GM12864 (cell line): ENCODE measurements around the gene TBX2.

Source experiments
- DNase-seq: peaks from one replicate; pipeline ENCODE4 v3.0.0-alpha.2; 2011; ENCODE audit warnings: low read depth
- H3K4me3 ChIP-seq: 2 replicates; pipeline ENCODE4 v1.5.1; 2011; ENCODE audit warnings: mild to moderate bottlenecking, low read depth, low read length, control low read depth
- TF ChIP-seq, protein P1 (sequence below): IDR thresholded peaks from 2 replicates; pipeline ENCODE4 v1.5.1; 2011; ENCODE audit warnings: low read depth, mild to moderate bottlenecking, moderate library complexity, low read length, control low read depth, inconsistent platforms; ENCODE audit errors: missing control alignments

TBX2 gene

DNA sequence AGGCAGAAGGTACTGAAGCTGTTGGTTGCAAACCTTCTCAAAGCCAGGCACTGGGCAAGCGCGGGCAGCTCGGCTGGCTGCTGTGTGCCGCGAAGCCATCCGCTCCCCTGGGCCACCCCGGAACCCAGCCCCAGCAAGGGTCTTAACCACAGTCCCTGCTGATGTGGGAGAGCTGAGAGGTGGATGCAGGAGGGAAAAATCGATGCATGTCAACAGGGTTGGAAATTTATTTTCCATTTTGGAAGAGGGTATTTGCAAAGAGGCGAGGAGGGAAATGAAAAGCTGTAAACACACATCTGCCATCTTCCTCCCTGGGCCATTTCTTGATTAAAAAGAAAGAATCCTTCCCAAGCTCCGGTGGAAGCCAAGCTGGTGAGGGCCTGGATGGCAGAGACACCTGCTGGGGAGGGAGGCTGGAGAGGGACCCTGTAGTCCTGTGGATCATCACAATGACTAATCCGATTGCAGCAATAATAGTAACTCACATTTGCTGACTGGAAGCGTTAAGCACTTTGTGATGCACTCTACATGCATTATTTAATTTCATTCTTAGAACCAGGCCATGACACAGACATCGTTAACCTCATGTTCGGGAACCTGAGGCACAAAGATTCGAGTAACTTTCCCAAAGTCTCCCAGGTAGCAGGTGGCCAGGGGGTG, 13.9 kb upstream of the TBX2 start:
- H3K4me3 ChIP-seq = no peak overlapping the region
- TF ChIP-seq, protein P1, sequence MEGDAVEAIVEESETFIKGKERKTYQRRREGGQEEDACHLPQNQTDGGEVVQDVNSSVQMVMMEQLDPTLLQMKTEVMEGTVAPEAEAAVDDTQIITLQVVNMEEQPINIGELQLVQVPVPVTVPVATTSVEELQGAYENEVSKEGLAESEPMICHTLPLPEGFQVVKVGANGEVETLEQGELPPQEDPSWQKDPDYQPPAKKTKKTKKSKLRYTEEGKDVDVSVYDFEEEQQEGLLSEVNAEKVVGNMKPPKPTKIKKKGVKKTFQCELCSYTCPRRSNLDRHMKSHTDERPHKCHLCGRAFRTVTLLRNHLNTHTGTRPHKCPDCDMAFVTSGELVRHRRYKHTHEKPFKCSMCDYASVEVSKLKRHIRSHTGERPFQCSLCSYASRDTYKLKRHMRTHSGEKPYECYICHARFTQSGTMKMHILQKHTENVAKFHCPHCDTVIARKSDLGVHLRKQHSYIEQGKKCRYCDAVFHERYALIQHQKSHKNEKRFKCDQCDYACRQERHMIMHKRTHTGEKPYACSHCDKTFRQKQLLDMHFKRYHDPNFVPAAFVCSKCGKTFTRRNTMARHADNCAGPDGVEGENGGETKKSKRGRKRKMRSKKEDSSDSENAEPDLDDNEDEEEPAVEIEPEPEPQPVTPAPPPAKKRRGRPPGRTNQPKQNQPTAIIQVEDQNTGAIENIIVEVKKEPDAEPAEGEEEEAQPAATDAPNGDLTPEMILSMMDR = no peak
- no peak for DNase-seq

DNA sequence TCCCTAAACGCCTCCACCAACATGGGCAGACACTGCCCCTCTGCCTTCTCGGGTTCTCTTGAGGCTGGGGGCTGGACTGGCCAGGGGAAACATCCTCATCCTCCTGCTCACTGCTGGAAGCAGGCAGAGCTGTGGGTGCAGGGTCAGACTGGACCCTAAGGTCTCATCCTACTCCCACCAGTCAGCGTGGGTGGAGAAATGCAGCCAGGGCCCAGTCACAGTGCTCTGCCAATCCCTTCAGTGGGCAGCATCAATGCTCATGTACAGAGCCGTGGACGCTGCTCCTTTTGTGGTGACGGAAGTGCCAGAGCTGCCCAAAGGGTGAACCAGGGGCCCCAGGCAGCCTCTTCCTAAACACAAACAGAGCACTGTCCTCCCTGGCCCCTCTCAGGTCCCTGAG, 13.4 kb upstream of the TBX2 start:
- H3K4me3 ChIP-seq = no peak overlapping the region
- TF ChIP-seq, protein P1 = no peak
- DNase-seq = no peak

DNA sequence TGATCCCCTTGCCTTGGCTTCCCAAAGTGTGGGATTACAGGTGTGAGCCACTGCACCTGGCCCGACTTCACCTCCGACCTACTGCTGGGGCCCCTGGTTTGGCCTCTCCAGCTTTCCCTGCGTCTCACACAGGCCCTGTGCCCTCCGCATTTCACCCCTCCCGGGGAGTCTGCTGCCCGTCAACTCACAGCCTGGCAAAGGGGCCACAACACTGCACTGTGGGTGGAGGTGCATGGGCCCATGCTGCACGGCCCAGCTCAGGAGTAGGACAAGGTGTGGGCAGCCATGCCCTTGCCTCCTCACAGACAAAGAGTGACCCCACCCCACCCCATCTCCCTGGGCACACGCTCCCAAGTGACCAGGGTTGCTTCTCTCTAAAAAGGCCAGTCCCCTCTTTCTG, 12.6 kb upstream of the TBX2 start:
- TF ChIP-seq, protein P1 = no peak
- H3K4me3 ChIP-seq = no peak overlapping the region
- DNase-seq = no peak

DNA sequence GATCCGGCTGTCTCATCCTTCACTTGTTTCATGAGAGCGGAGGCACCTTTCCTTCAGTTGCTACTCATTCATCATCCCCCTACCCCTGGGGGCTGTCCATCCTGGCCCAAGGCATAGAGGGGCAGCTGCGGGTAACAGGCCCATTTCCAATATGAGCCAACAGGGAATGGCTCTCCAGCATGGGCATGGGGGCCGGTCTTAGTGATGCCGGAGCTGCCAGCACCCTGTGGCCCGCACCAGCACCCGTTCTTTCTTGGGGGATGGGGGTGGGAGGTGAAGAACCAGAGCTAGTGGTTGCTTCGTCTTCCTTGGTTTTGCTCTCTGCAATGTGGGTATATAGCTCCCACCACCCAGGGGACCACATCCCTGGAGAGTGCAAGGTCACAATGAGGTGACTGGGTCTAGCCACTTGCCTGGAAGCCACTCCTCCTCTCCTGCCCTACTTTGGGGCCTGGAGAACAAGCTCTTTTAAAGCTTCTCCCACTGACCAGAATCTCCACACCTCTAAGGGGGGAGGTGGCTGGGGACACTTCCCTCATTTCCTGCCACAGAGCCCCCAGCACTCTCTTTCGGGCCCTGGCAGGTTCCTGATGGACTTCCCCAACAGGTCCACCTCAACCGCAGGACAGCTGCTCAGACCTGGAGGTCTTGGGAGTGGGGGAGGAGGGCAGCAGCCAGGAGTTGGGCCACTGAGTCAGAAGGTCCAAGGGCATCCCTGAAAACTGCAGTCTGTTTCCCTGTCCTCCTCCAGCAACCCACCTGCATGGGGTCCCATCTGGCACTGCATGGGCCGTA, 11.9 kb upstream of the TBX2 start:
- TF ChIP-seq, protein P1 = no peak
- H3K4me3 ChIP-seq = no peak overlapping the region
- DNase-seq = no peak

DNA sequence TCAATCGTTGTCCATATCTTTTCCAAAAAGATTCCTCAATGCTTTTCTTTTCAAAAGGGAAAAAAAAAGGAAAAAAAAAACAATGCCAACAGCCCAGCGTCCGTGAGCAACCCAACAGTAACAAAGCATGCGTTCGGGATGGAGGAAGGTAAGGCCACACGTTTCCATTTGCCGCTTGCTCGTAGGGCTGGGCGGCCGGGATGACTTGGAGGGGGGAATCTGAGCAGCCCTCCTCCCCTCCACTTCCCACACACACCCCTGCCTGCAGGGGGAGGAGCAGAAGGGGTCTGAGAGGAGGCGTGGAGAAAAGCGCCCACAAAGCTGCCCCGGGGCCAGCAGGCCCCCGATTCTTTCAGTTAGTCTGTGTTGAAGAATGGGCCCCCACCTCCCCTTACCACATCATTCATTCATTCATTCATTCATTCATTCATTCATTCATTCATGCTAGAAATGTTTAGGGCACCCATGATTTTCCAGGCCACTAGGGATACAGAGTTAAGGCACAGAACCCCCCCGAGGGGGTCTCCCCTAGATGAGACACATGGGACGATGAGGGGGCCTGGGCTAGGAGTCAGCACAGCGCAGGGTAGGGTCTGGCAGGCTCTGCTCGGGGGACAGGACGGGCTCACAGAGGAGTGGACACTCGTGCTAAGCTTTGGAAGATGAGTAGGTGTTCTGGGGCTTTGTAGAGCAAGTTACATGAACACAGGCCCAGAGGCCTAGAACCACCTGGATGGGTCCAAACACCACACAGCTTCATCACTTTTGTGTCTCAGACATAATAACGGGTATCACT, 10.9 kb upstream of the TBX2 start:
- DNase-seq = no peak
- TF ChIP-seq, protein P1 = no peak
- no peak overlapping the region for H3K4me3 ChIP-seq

DNA sequence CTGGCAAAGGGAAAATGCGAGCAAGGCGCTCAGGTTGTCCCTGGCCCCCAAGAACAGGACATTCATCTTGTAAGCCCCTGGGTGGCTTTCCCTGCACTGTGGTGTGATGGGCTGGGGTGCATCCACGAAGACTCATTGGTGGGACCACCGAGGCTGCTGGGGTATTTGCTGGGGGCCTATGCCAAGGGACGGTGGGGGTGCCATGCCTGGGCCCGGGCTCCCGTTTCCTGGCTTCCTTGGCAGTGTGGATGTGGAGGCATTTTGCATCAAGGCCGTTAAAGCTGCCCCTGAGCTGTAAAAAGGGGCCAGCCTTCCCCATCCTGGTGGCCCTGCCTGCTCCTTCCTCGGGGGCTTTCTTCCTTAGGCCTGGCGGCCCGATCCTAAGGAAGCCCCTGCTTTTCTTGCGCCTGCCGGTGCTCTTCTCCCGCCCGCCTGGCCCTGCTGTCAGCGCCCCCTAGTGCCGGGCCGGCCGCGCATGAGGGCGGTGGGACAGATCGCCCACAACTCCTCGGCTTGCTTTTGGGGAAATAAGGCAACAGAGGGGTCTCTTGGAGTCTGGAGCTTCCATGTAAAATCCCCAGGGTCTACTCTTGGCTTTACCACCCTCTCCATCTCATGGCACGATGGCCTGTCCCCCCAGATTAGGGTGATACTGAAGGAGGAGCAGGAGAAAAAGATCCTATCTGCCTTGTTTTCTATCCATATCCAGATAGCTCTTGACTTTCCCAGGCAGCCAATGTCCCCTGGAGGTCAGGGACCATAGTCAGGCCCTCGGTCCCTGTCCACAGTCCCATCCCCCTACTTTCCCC, 9.8 kb upstream of the TBX2 start:
- no peak overlapping the region for H3K4me3 ChIP-seq
- TF ChIP-seq, protein P1 = peak; percentile 78
- no peak for DNase-seq
